SK-N-MC (cell line): Measurements from ENCODE around the gene LRRC37A.
"Not testable (repeated sequence)": the region's sequence is repeated elsewhere in the genome, so short reads cannot be mapped to it uniquely, and the experiment has no call there.

ENCODE experiments used
- EZH2 ChIP-seq: fragments of 200-600 bp; sonication (generic); IDR thresholded peaks from one replicate; pipeline ENCODE4 v1.6.1; 2017; ENCODE audit warnings: antibody characterized with exemption
- POLR2AphosphoS5 ChIP-seq: IDR thresholded peaks from 2 replicates; pipeline ENCODE4 v1.6.1; 2012; ENCODE audit warnings: mild to moderate bottlenecking, low read depth, low read length, borderline replicate concordance

- TF ChIP-seq POLR2AphosphoS5, EZH2: not testable (repeated sequence)
These were observed 45.8 kb upstream of the LRRC37A start for GRCh38 chr17:46249153-46249552.
